H1 (cell line): ENCODE results near the gene NRTN. TPM values are rescaled to one million over a fixed set of nuclear protein-coding genes. Genes with fewer than 3 reads are reported as not detected.

Source experiments
- CTCF ChIA-PET: fragments of 300-600 bp; sonication (Branson Sonifier 250); formaldehyde crosslinking; loops from one replicate; lab custom pipeline; 2021; ENCODE audit not compliant: partially characterized antibody; lab: Charles Lee
- POLR2A ChIA-PET: fragments of 300-600 bp; sonication (Branson Sonifier 250); formaldehyde crosslinking; loops from one replicate; lab custom pipeline; 2021; ENCODE audit warnings: inconsistent platforms; ENCODE audit not compliant: partially characterized antibody; lab: Charles Lee
- DNase-seq, 2 experiments: peaks; one replicate each; pipeline versions ENCODE4 v3.0.0 to v3.0.0-alpha.2; 2010 to 2022; ENCODE audit warnings: low spot score in 2 of 2, low read depth in 1 of 2, mixed read lengths in 1 of 2
- FAIRE-seq: peaks from 2 replicates; lab custom pipeline; 2011; peaks lifted over from hg19 to GRCh38; lab: Jason Lieb, UNC
- H2AFZ ChIP-seq: 2 replicates; pipeline ENCODE4 v1.8.1; 2012; ENCODE audit warnings: low read length, inconsistent platforms
- H2AK5ac ChIP-seq: 2 replicates; pipeline ENCODE4 v1.6.1; 2013; ENCODE audit warnings: low read depth, low read length
- H2BK120ac ChIP-seq: replicated peaks from 2 replicates; pipeline ENCODE3; 2013; ENCODE audit warnings: low read depth, low read length, inconsistent platforms
- H2BK12ac ChIP-seq: 2 replicates; pipeline ENCODE4 v1.6.1; 2013; ENCODE audit warnings: low read depth, low read length
- H2BK15ac ChIP-seq: 2 replicates; pipeline ENCODE4 v1.6.1; 2013; ENCODE audit warnings: low read length
- H2BK20ac ChIP-seq: 2 replicates; pipeline ENCODE4 v1.6.1; 2013; ENCODE audit warnings: low read length
- H2BK5ac ChIP-seq: 2 replicates; pipeline ENCODE4 v1.6.1; 2013; ENCODE audit warnings: low read depth, low read length
- H3K14ac ChIP-seq: 2 replicates; pipeline ENCODE4 v1.6.1; 2013; ENCODE audit warnings: inconsistent platforms; ENCODE audit not compliant: insufficient read length
- H3K18ac ChIP-seq: 2 replicates; pipeline ENCODE4 v1.6.1; 2013; ENCODE audit warnings: low read length; ENCODE audit errors: extremely low read depth
- H3K23ac ChIP-seq: 2 replicates; pipeline ENCODE4 v1.6.1; 2013; ENCODE audit warnings: inconsistent platforms; ENCODE audit not compliant: insufficient read length
- H3K23me2 ChIP-seq: 2 replicates; pipeline ENCODE4 v1.6.1; 2013; ENCODE audit warnings: low read depth, low read length
- H3K27ac ChIP-seq: 2 replicates; pipeline ENCODE4 v1.6.1; 2011; ENCODE audit warnings: low read depth, low read length, inconsistent platforms
- H3K27me3 ChIP-seq, 4 experiments: replicated peaks in 1 of 4; 1 replicate in 1 of 4; 2 replicates in 3 of 4; pipeline versions ENCODE4 v1.6.1 to v1.8.1; 2011 to 2013; ENCODE audit warnings: low read length in 3 of 4, mild to moderate bottlenecking in 3 of 4, inconsistent platforms in 2 of 4, mixed read lengths in 2 of 4, moderate library complexity in 1 of 4; ENCODE audit not compliant: control insufficient read depth in 3 of 4, insufficient read depth in 3 of 4; ENCODE audit errors: extremely low read depth in 1 of 4
- H3K36me3 ChIP-seq, 4 experiments: 2 replicates each; pipeline versions ENCODE4 v1.6.1 to v1.8.1; 2011 to 2013; ENCODE audit warnings: mild to moderate bottlenecking in 4 of 4, low read length in 3 of 4, moderate library complexity in 2 of 4, control low read depth in 1 of 4, inconsistent platforms in 1 of 4; ENCODE audit not compliant: insufficient read depth in 4 of 4, control insufficient read depth in 2 of 4
- H3K4ac ChIP-seq: replicated peaks from 2 replicates; pipeline ENCODE3; 2013; ENCODE audit warnings: low read length, low read depth, mixed read lengths, inconsistent platforms; ENCODE audit not compliant: insufficient read length
- H3K4me1 ChIP-seq, 4 experiments: replicated peaks in 1 of 4; 1 replicate in 1 of 4; 2 replicates in 3 of 4; pipeline versions ENCODE4 v1.6.1 to v1.8.1; 2011 to 2013; ENCODE audit warnings: low read length in 3 of 4, inconsistent platforms in 2 of 4, mixed read lengths in 1 of 4; ENCODE audit not compliant: insufficient read depth in 4 of 4, control insufficient read depth in 3 of 4
- H3K4me2 ChIP-seq, 2 experiments: 2 replicates each; pipeline versions ENCODE4 v1.6.1 to v1.8.1; 2011 to 2013; ENCODE audit warnings: low read depth in 2 of 2, low read length in 2 of 2, control low read depth in 1 of 2, inconsistent platforms in 1 of 2, mild to moderate bottlenecking in 1 of 2; ENCODE audit not compliant: insufficient read depth in 1 of 2
- H3K4me3 ChIP-seq, 4 experiments: fragments of 200-600, 300-600 bp in 1 of 4; sonication (generic), shearing (Covaris generic), sonication (Bioruptor Twin) in 1 of 4; 2 replicates each; pipeline versions ENCODE4 v1.5.1 to v1.8.1; 2011 to 2016; ENCODE audit warnings: low read length in 4 of 4, low read depth in 3 of 4, control low read depth in 2 of 4, inconsistent platforms in 2 of 4, mild to moderate bottlenecking in 2 of 4, mixed read lengths in 1 of 4, moderate library complexity in 1 of 4; ENCODE audit not compliant: insufficient read depth in 2 of 4; ENCODE audit errors: extremely low read depth in 1 of 4
- H3K56ac ChIP-seq: replicated peaks from 2 replicates; pipeline ENCODE3; 2013; ENCODE audit warnings: low read depth, mild to moderate bottlenecking, mixed read lengths, low read length, inconsistent platforms; ENCODE audit not compliant: insufficient read length
- H3K79me1 ChIP-seq: 2 replicates; pipeline ENCODE4 v1.6.1; 2013; ENCODE audit warnings: low read depth, low read length, control low read depth
- H3K79me2 ChIP-seq, 2 experiments: 2 replicates each; pipeline versions ENCODE4 v1.6.1 to v1.8.1; 2012 to 2013; ENCODE audit warnings: low read length in 2 of 2, mild to moderate bottlenecking in 2 of 2, inconsistent platforms in 1 of 2; ENCODE audit not compliant: insufficient read depth in 2 of 2, control insufficient read depth in 1 of 2
- H3K9ac ChIP-seq, 4 experiments: replicated peaks in 1 of 4; 1 replicate in 1 of 4; 2 replicates in 3 of 4; pipeline versions ENCODE4 v1.6.1 to v1.8.1; 2011 to 2013; ENCODE audit warnings: low read depth in 3 of 4, low read length in 3 of 4, control low read depth in 2 of 4, mild to moderate bottlenecking in 2 of 4, moderate library complexity in 2 of 4, inconsistent platforms in 1 of 4; ENCODE audit errors: extremely low read depth in 1 of 4
- H3K9me3 ChIP-seq, 2 experiments: 2 replicates each; pipeline versions ENCODE4 v1.6.1 to v1.8.1; 2012 to 2013; ENCODE audit warnings: mild to moderate bottlenecking in 2 of 2, moderate library complexity in 2 of 2, control low read depth in 1 of 2, inconsistent platforms in 1 of 2, low read depth in 1 of 2, low read length in 1 of 2, mixed read lengths in 1 of 2; ENCODE audit not compliant: insufficient read depth in 2 of 2
- H4K20me1 ChIP-seq, 2 experiments: replicated peaks in 1 of 2; 2 replicates each; pipeline versions ENCODE3 to v1.8.1; 2011 to 2013; ENCODE audit warnings: inconsistent platforms in 2 of 2, low read length in 2 of 2, mild to moderate bottlenecking in 1 of 2; ENCODE audit not compliant: insufficient read depth in 2 of 2, control insufficient read depth in 1 of 2
- H4K5ac ChIP-seq: 2 replicates; pipeline ENCODE4 v1.6.1; 2013; ENCODE audit warnings: low read length, low read depth, mixed read lengths, inconsistent platforms; ENCODE audit not compliant: insufficient read length
- H4K8ac ChIP-seq: 2 replicates; pipeline ENCODE4 v1.8.0; 2013; ENCODE audit warnings: mild to moderate bottlenecking, moderate library complexity, low read length, inconsistent platforms; ENCODE audit not compliant: insufficient read depth; ENCODE audit errors: extremely low read depth
- H4K91ac ChIP-seq: replicated peaks from 2 replicates; pipeline ENCODE3; 2013; ENCODE audit warnings: low read length, mixed read lengths, inconsistent platforms; ENCODE audit not compliant: insufficient read length
- CTBP2 ChIP-seq: IDR thresholded peaks from 2 replicates; pipeline ENCODE4 v1.7.0; 2011; ENCODE audit warnings: borderline replicate concordance, mild to moderate bottlenecking, moderate library complexity, mixed read lengths, low read length; ENCODE audit not compliant: insufficient read depth, insufficient read length
- MAX ChIP-seq: IDR thresholded peaks from 2 replicates; pipeline ENCODE4 v1.6.1; 2012; ENCODE audit warnings: inconsistent platforms
- RAD21 ChIP-seq, 2 experiments: IDR thresholded peaks in 1 of 2; conservative IDR thresholded peaks in 1 of 2; 2 replicates each; pipeline ENCODE4 v1.6.1; 2011; ENCODE audit warnings: low read depth in 2 of 2, low read length in 2 of 2, improper control_type of control experiment in 1 of 2, inconsistent platforms in 1 of 2, mild to moderate bottlenecking in 1 of 2, moderate library complexity in 1 of 2
- SP4 ChIP-seq: IDR thresholded peaks from 2 replicates; pipeline ENCODE4 v1.6.1; 2012; ENCODE audit warnings: low read length, inconsistent platforms
- USF2 ChIP-seq: IDR thresholded peaks from 2 replicates; pipeline ENCODE4 v1.6.1; 2011; ENCODE audit warnings: low read length, improper control_type of control experiment
- WGBS, 2 experiments: shearing (Covaris generic) in 1 of 2; methylation state at CpG; one replicate each; pipeline versions ENCODE4 v1.1.6 to v1.1.7; 2013 to 2015; ENCODE audit warnings: low lambda C conversion rate in 2 of 2, mixed read lengths in 2 of 2, inconsistent platforms in 1 of 2, low coverage in 1 of 2, missing lambda C conversion rate in 1 of 2; ENCODE audit not compliant: insufficient replicate concordance in 2 of 2, insufficient coverage in 1 of 2, insufficient read length in 1 of 2; ENCODE audit errors: extremely low coverage in 1 of 2, missing lambda C conversion rate in 1 of 2; 5-methylcytosine and 5-hydroxymethylcytosine counted together
- polyA plus RNA-seq, 7 experiments: library from polyadenylated mRNA; depleted of rRNA in 3 of 7; stranded (reverse) in 5 of 7; unstranded in 2 of 7; fragments of >200 nt in 5 of 7; fragments of 200-250 nt in 2 of 7; gene quantifications; 1 replicate in 5 of 7; 2 replicates in 1 of 7; 4 replicates in 1 of 7; pipeline versions ENCODE4 v1.2.1 to v1.2.3, GENCODE V29; 2011 to 2013; ENCODE audit warnings: missing spikeins in 2 of 7, mixed read lengths in 2 of 7
- total RNA-seq: library from RNA; stranded (reverse); fragmentation: NEBNext Ultra II Directional; extraction: Animal tissue kit (Norgen Biotek cat#: 25700); gene quantifications from 2 replicates; pipeline ENCODE4 v1.2.1, GENCODE V29; 2021
- TF ChIP-seq, protein P1 (sequence below), 3 experiments: IDR thresholded peaks; 1 replicate in 2 of 3; 2 replicates in 1 of 3; pipeline versions ENCODE4 v1.5.1 to v1.6.1; 2011; ENCODE audit warnings: low read length in 3 of 3, mild to moderate bottlenecking in 3 of 3, inconsistent platforms in 2 of 3, low read depth in 1 of 3, moderate library complexity in 1 of 3; ENCODE audit not compliant: insufficient read depth in 1 of 3; ENCODE audit errors: control extremely low read depth in 1 of 3

The NRTN gene
- total and polyA plus RNA-seq, 2 of the 8 experiments (the other 6 are each of a cell fraction or from before 2014, with no cell fraction given) = 3.9 to 5.3 TPM

GRCh38 chr19:5801796-5802619 lies 2.9 kb upstream of the NRTN start:
- Histone ChIP-seq H3K4me2 (peak overlapping the region; percentile 18 to 62; a peak in 3 of 4 replicates), H3K23ac (no peak overlapping the region), H2BK20ac (peak overlapping the region; percentile 18; the same call in 1 of the 2 replicates), H3K4ac (peak overlapping the region; percentile 53), H2BK120ac (no peak overlapping the region), H2BK5ac (0 out of 2 replicates have a peak overlapping the region, but pooled peaks have one; percentile 60), H3K4me3 (no peak overlapping the region), H3K9ac (no peak overlapping the region), H3K56ac (no peak overlapping the region), H3K27ac (no peak overlapping the region), H3K4me1 (peaks cover 0 to 18% (median 10%) of the 10 kb centered on the region in 4 experiments; a peak in 5 of 7 replicates), H3K79me1 (peaks cover 2% of the 10 kb centered on the region; the same call in 1 of the 2 replicates), H3K23me2 (peaks cover 7% of the 10 kb centered on the region), H2AK5ac (no peak overlapping the region), H2BK12ac (no peak overlapping the region), H4K5ac (no peak overlapping the region), H3K79me2 (no peaks in the 10 kb centered on the region; a peak in 1 of 4 replicates), H4K8ac (peak overlapping the region; percentile 85; the same call in 1 of the 2 replicates), H2AFZ (no peak overlapping the region), H3K18ac (no peak overlapping the region), H4K91ac (no peak overlapping the region), H4K20me1 (peaks cover 0 to 5% of the 10 kb centered on the region in 2 experiments), H3K36me3 (no peaks in the 10 kb centered on the region), H3K27me3 (peaks cover 2 to 16% (median 8%) of the 10 kb centered on the region in 4 experiments; a peak in 6 of 7 replicates), H3K9me3 (no peaks in the 10 kb centered on the region), H3K14ac (no peak overlapping the region), H2BK15ac (no peak overlapping the region)
- FAIRE-seq (no peak), DNase-seq (peak in 1 of 2 experiments; percentile 84)
- ChIA-PET CTCF (interaction anchor here (0.6 to 1.4 kb wide), 3 partner anchors 26 to 217 kb away, joined by 3 to 5 read pairs (median 4); no protein-coding TSS in a partner anchor), POLR2A (interaction anchor here (1.5 to 3.0 kb wide), 2 partner anchors 11 to 26 kb away, joined by 7 to 12 read pairs; partner anchors contain the start of gene DUS3L)
- 32% methylated on average over 30 of the region's 33 CpGs; no CpG with 5 or more reads in 1 of the 2 experiments for WGBS, 2 experiments
- no peak for TF ChIP-seq USF2
- TF ChIP-seq CTBP2 = no peak
- peak; percentile 87 for TF ChIP-seq MAX
- no peak for TF ChIP-seq SP4
- TF ChIP-seq, protein P1, sequence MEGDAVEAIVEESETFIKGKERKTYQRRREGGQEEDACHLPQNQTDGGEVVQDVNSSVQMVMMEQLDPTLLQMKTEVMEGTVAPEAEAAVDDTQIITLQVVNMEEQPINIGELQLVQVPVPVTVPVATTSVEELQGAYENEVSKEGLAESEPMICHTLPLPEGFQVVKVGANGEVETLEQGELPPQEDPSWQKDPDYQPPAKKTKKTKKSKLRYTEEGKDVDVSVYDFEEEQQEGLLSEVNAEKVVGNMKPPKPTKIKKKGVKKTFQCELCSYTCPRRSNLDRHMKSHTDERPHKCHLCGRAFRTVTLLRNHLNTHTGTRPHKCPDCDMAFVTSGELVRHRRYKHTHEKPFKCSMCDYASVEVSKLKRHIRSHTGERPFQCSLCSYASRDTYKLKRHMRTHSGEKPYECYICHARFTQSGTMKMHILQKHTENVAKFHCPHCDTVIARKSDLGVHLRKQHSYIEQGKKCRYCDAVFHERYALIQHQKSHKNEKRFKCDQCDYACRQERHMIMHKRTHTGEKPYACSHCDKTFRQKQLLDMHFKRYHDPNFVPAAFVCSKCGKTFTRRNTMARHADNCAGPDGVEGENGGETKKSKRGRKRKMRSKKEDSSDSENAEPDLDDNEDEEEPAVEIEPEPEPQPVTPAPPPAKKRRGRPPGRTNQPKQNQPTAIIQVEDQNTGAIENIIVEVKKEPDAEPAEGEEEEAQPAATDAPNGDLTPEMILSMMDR (IDR thresholded peaks at IDR 0.05; ENCODE audit: control extremely low read depth in 1 of 3, insufficient read depth in 1 of 3, low read depth in 1 of 3, low read length in 3 of 3) = no peak
- no peak for TF ChIP-seq RAD21 (IDR thresholded peaks at IDR 0.05 in 1 of 2, conservative IDR thresholded peaks at IDR 0.05 in 1 of 2; ENCODE audit: low read depth in 2 of 2, low read length in 2 of 2)
